Small intestine (tissue), 7 donors: ENCODE results near the gene CCNK. TPM values are rescaled to one million over a fixed set of nuclear protein-coding genes. Genes with fewer than 3 reads are reported as not detected.

ENCODE experiments used
- DNase-seq, 2 donors: peaks; one replicate each; pipeline versions ENCODE4 v3.0.0 to v3.0.0-alpha.2; 2013
- FAIRE-seq: peaks from 2 replicates; lab custom pipeline; 2012; peaks lifted over from hg19 to GRCh38; lab: Jason Lieb, UNC
- H3K27ac ChIP-seq, 3 donors: one replicate each; pipeline ENCODE4 v1.5.1; 2013; ENCODE audit warnings: low read length in 2 of 3, mild to moderate bottlenecking in 2 of 3, control low read depth in 1 of 3, inconsistent platforms in 1 of 3, low read depth in 1 of 3, moderate library complexity in 1 of 3
- H3K27me3 ChIP-seq, 3 donors: one replicate each; pipeline ENCODE4 v1.6.1; 2013; ENCODE audit warnings: low read length in 3 of 3, inconsistent platforms in 1 of 3; ENCODE audit not compliant: control insufficient read depth in 3 of 3, insufficient read depth in 3 of 3
- H3K36me3 ChIP-seq, 3 donors: one replicate each; pipeline ENCODE4 v1.6.1; 2013; ENCODE audit warnings: low read length in 3 of 3, inconsistent platforms in 1 of 3, low read depth in 1 of 3, mild to moderate bottlenecking in 1 of 3, moderate library complexity in 1 of 3; ENCODE audit not compliant: control insufficient read depth in 3 of 3, insufficient read depth in 2 of 3
- H3K4me1 ChIP-seq, 3 donors: one replicate each; pipeline ENCODE4 v1.6.1; 2013; ENCODE audit warnings: low read length in 2 of 3, inconsistent platforms in 1 of 3, low read depth in 1 of 3, mild to moderate bottlenecking in 1 of 3, moderate library complexity in 1 of 3; ENCODE audit not compliant: control insufficient read depth in 3 of 3, insufficient read depth in 2 of 3
- H3K4me3 ChIP-seq, 3 donors: one replicate each; pipeline ENCODE4 v1.5.1; 2013; ENCODE audit warnings: low read length in 3 of 3, control low read depth in 1 of 3, inconsistent platforms in 1 of 3, low read depth in 1 of 3, mild to moderate bottlenecking in 1 of 3, moderate library complexity in 1 of 3
- H3K9me3 ChIP-seq, 2 donors: one replicate each; pipeline ENCODE4 v1.6.1; 2013; ENCODE audit warnings: low read depth in 1 of 2, low read length in 1 of 2; ENCODE audit not compliant: control insufficient read depth in 2 of 2, insufficient read depth in 1 of 2
- WGBS, 3 donors: extraction: QIAGEN DNeasy Blood & Tissue Kit; methylation state at CpG; one replicate each; pipeline ENCODE4 v1.1.7; 2013; 5-methylcytosine and 5-hydroxymethylcytosine counted together
- polyA plus RNA-seq, 4 donors: library from polyadenylated mRNA; stranded (reverse) in 3 of 4; unstranded in 1 of 4; fragments of 200-250 nt in 3 of 4; fragments of 120-200 nt in 1 of 4; gene quantifications; one replicate each; pipeline versions ENCODE4 v1.2.1 to v1.2.3, GENCODE V29; 2013
- donor health status: healthy with polysubstance abuse.
- donor health status: control.
- donor health status: control.
- donor health status: Bipolar disorder and iron deficiency.
- donor health status: healthy.

Gene CCNK
- polyA plus RNA-seq, 4 donors: 13.4 to 43.4 (median 17.3) TPM

- H3K4me3 ChIP-seq: no peak overlapping the region
- DNase-seq (no peak), FAIRE-seq (no peak)
- H3K9me3 ChIP-seq: no peaks in the 10 kb centered on the region
- no peaks in the 10 kb centered on the region for H3K27me3 ChIP-seq
- H3K4me1 ChIP-seq: no peaks in the 10 kb centered on the region
- H3K27ac ChIP-seq: no peak overlapping the region
- 91 to 96% (median 92%) methylated on average over 4 of the region's 4 CpGs for WGBS, 3 donors
- H3K36me3 ChIP-seq: peaks cover 20 to 66% (median 41%) of the 10 kb centered on the region in 3 donors
These were observed 22.7 kb downstream of the CCNK start for GRCh38 chr14:99503848-99504453.

GRCh38 chr14:99505089-99505488 is 23.9 kb downstream of the CCNK start:
- DNase-seq: no peak
- H3K9me3 ChIP-seq: no peaks in the 10 kb centered on the region
- peaks cover 25 to 76% (median 46%) of the 10 kb centered on the region in 3 donors for H3K36me3 ChIP-seq
- no peaks in the 10 kb centered on the region for H3K27me3 ChIP-seq
- H3K4me3 ChIP-seq: no peak overlapping the region
- no peak overlapping the region for H3K27ac ChIP-seq
- no peaks in the 10 kb centered on the region for H3K4me1 ChIP-seq
- no peak for FAIRE-seq
- WGBS, 3 donors: 87 to 92% (median 91%) methylated on average over 5 of the region's 5 CpGs

- FAIRE-seq: no peak
- H3K36me3 ChIP-seq: peaks cover 27 to 80% (median 44%) of the 10 kb centered on the region in 3 donors
- H3K4me1 ChIP-seq: no peaks in the 10 kb centered on the region
- H3K9me3 ChIP-seq: no peaks in the 10 kb centered on the region
- 88 to 97% (median 97%) methylated on average over 6 of the region's 6 CpGs for WGBS, 3 donors
- H3K27me3 ChIP-seq: no peaks in the 10 kb centered on the region
- no peak overlapping the region for H3K4me3 ChIP-seq
- no peak overlapping the region for H3K27ac ChIP-seq
- no peak for DNase-seq
These were observed 25.1 kb downstream of the CCNK start for GRCh38 chr14:99506276-99506675.

GRCh38 chr14:99507860-99508640 is 26.8 kb downstream of the CCNK start:
- Histone ChIP-seq H3K4me3 (no peak overlapping the region), H3K4me1 (no peaks in the 10 kb centered on the region), H3K27me3 (no peaks in the 10 kb centered on the region), H3K9me3 (no peaks in the 10 kb centered on the region), H3K36me3 (peaks cover 21 to 85% (median 43%) of the 10 kb centered on the region in 3 donors), H3K27ac (no peak overlapping the region)
- 94 to 95% (median 95%) methylated on average over 13 of the region's 13 CpGs for WGBS, 3 donors
- FAIRE-seq: no peak
- DNase-seq: no peak

- no peaks in the 10 kb centered on the region for H3K4me1 ChIP-seq
- DNase-seq (no peak), FAIRE-seq (no peak)
- peaks cover 13 to 88% (median 36%) of the 10 kb centered on the region in 3 donors for H3K36me3 ChIP-seq
- WGBS, 3 donors: 75 to 86% (median 80%) methylated on average over 23 of the region's 23 CpGs
- no peak overlapping the region for H3K4me3 ChIP-seq
- H3K27ac ChIP-seq: no peak overlapping the region
- no peaks in the 10 kb centered on the region for H3K27me3 ChIP-seq
- H3K9me3 ChIP-seq: no peaks in the 10 kb centered on the region
These were observed 27.9 kb downstream of the CCNK start for GRCh38 chr14:99508896-99509629.

- no peak for DNase-seq
- peaks cover 10 to 90% (median 40%) of the 10 kb centered on the region in 3 donors for H3K36me3 ChIP-seq
These were observed 28.8 kb downstream of the CCNK start for GRCh38 chr14:99509871-99510555.

GRCh38 chr14:99510556-99511139 is 29.4 kb downstream of the CCNK start:
- H3K27ac ChIP-seq: no peak overlapping the region
- H3K36me3 ChIP-seq: peaks cover 10 to 91% (median 36%) of the 10 kb centered on the region in 3 donors
- H3K9me3 ChIP-seq: no peaks in the 10 kb centered on the region
- no peak for FAIRE-seq
- WGBS, 3 donors: 78 to 85% (median 83%) methylated on average over 12 to 15 of the region's 15 CpGs
- H3K27me3 ChIP-seq: no peaks in the 10 kb centered on the region
- H3K4me1 ChIP-seq: no peaks in the 10 kb centered on the region
- no peak for DNase-seq
- no peak overlapping the region for H3K4me3 ChIP-seq

More at GRCh38 chr14:99509871-99510555, 28.8 kb downstream of the CCNK start:
- WGBS, 3 donors: 87 to 91% (median 90%) methylated on average over 17 to 27 of the region's 27 CpGs
- Histone ChIP-seq H3K4me1 (no peaks in the 10 kb centered on the region), H3K4me3 (no peak overlapping the region), H3K27me3 (no peaks in the 10 kb centered on the region), H3K27ac (no peak overlapping the region), H3K9me3 (no peaks in the 10 kb centered on the region)
- no peak for FAIRE-seq
